B cell (primary cell): ENCODE data around the gene GRIN2D. TPM values are rescaled to one million over a fixed set of nuclear protein-coding genes. Genes with fewer than 3 reads are reported as not detected.

ENCODE experiments used
- polyA plus RNA-seq: library from polyadenylated mRNA; depleted of rRNA; stranded (reverse); fragments of >200 nt; gene quantifications from 2 replicates; pipeline ENCODE4 v1.2.3, GENCODE V29; 2012
- total RNA-seq, 2 donors: library from RNA; stranded (reverse); fragments of 120-200 nt in 1 of 2; gene quantifications; 1 replicate in 1 of 2; 2 replicates in 1 of 2; pipeline versions ENCODE4 v1.2.3 to v1.2.4, GENCODE V29; 2013 to 2022

The GRIN2D gene
- total and polyA plus RNA-seq, 2 donors (not counting 1 experiment from before 2014, with no cell fraction given), result not detected

Other genes with a start within 250 kb of the GRIN2D start
- gene LIG1, start 223.3 kb upstream of the GRIN2D start, total RNA-seq, result 111 and 116 TPM in 2 replicates
- 97.5 and 167 TPM in 2 replicates for gene LIG1, start 223.3 kb upstream of the GRIN2D start, polyA plus RNA-seq
- gene ZSWIM9, start 223.0 kb upstream of the GRIN2D start, total RNA-seq, result 11.8 and 15.7 TPM in 2 replicates
- 1.7 and 2.6 TPM in 2 replicates for gene ZSWIM9, start 223.0 kb upstream of the GRIN2D start, polyA plus RNA-seq
- 161 and 164 TPM in 2 replicates for gene CARD8, start 137.8 kb upstream of the GRIN2D start, total RNA-seq
- 92.0 and 121 TPM in 2 replicates for gene CARD8, start 137.8 kb upstream of the GRIN2D start, polyA plus RNA-seq
- gene ZNF114, start 123.6 kb upstream of the GRIN2D start, total RNA-seq, result 0.59 and 0.70 TPM in 2 replicates
- gene ZNF114, start 123.6 kb upstream of the GRIN2D start, polyA plus RNA-seq, result 0.04 and 0.12 TPM in 2 replicates
- 305 and 326 TPM in 2 replicates for gene EMP3, start 68.1 kb upstream of the GRIN2D start, total RNA-seq
- gene EMP3, start 68.1 kb upstream of the GRIN2D start, polyA plus RNA-seq, result 595 and 895 TPM in 2 replicates
- gene TMEM143, start 29.7 kb upstream of the GRIN2D start, total RNA-seq, result 30.0 and 34.5 TPM in 2 replicates
- 34.3 and 42.5 TPM in 2 replicates for gene TMEM143, start 29.7 kb upstream of the GRIN2D start, polyA plus RNA-seq
- not detected in 2 replicates for gene SYNGR4, start 29.3 kb upstream of the GRIN2D start, total RNA-seq
- gene SYNGR4, start 29.3 kb upstream of the GRIN2D start, polyA plus RNA-seq, result not detected in 2 replicates
- gene KDELR1, start 2.1 kb upstream of the GRIN2D start, total RNA-seq, result 60.5 and 62.7 TPM in 2 replicates
- gene KDELR1, start 2.1 kb upstream of the GRIN2D start, polyA plus RNA-seq, result 33.3 and 34.0 TPM in 2 replicates
- gene GRWD1, start 52.3 kb downstream of the GRIN2D start, total RNA-seq, result 38.6 and 40.7 TPM in 2 replicates
- 10.6 and 12.0 TPM in 2 replicates for gene GRWD1, start 52.3 kb downstream of the GRIN2D start, polyA plus RNA-seq
- 2.1 and 2.3 TPM in 2 replicates for gene KCNJ14, start 61.9 kb downstream of the GRIN2D start, total RNA-seq
- gene KCNJ14, start 61.9 kb downstream of the GRIN2D start, polyA plus RNA-seq, result 1.5 and 2.1 TPM in 2 replicates
- 56.0 and 62.6 TPM in 2 replicates for gene CYTH2, start 75.7 kb downstream of the GRIN2D start, total RNA-seq
- gene CYTH2, start 75.7 kb downstream of the GRIN2D start, polyA plus RNA-seq, result 31.4 and 40.7 TPM in 2 replicates
- gene LMTK3, start 118.2 kb downstream of the GRIN2D start, total RNA-seq, result 1.6 and 1.9 TPM in 2 replicates
- gene LMTK3, start 118.2 kb downstream of the GRIN2D start, polyA plus RNA-seq, result 0.19 and 0.25 TPM in 2 replicates
- gene SULT2B1, start 158.5 kb downstream of the GRIN2D start, total RNA-seq, result not detected in 2 replicates
- not detected in 2 replicates for gene SULT2B1, start 158.5 kb downstream of the GRIN2D start, polyA plus RNA-seq
- not detected in 2 replicates for gene SPACA4, start 213.1 kb downstream of the GRIN2D start, total RNA-seq
- gene SPACA4, start 213.1 kb downstream of the GRIN2D start, polyA plus RNA-seq, result not detected in 2 replicates
- gene FAM83E, start 221.4 kb downstream of the GRIN2D start, total RNA-seq, result 1.5 and 4.1 TPM in 2 replicates
- gene FAM83E, start 221.4 kb downstream of the GRIN2D start, polyA plus RNA-seq, result 0.12 and 0.15 TPM in 2 replicates
- 2,217 and 2,248 TPM in 2 replicates for gene RPL18, start 225.5 kb downstream of the GRIN2D start, total RNA-seq
- gene RPL18, start 225.5 kb downstream of the GRIN2D start, polyA plus RNA-seq, result 3,187 and 4,393 TPM in 2 replicates
- gene SPHK2, start 225.8 kb downstream of the GRIN2D start, total RNA-seq, result 45.4 and 47.3 TPM in 2 replicates
- 14.2 and 17.0 TPM in 2 replicates for gene SPHK2, start 225.8 kb downstream of the GRIN2D start, polyA plus RNA-seq
- gene DBP, start 243.7 kb downstream of the GRIN2D start, total RNA-seq, result 33.0 and 33.2 TPM in 2 replicates
- gene DBP, start 243.7 kb downstream of the GRIN2D start, polyA plus RNA-seq, result 14.9 and 23.5 TPM in 2 replicates